Cardiac muscle cell (in vitro differentiated cells and primary cell): Measurements from ENCODE around the gene S1PR2. TPM values are rescaled to one million over a fixed set of nuclear protein-coding genes. Genes with fewer than 3 reads are reported as not detected.
A peak's percentile ranks its signal among the peaks of the same experiment; 100 is the strongest.

ENCODE experiments used
- DNase-seq, 2 donors: peaks; one replicate each; pipeline versions ENCODE4 v3.0.0 to v3.0.0-alpha.2; 2010 to 2017; ENCODE audit warnings: low read depth in 1 of 2, low spot score in 1 of 2
- H3K27ac ChIP-seq: fragments of 200-600 bp; sonication (generic); 2 replicates; pipeline ENCODE4 v1.5.1; 2016
- H3K27me3 ChIP-seq: fragments of 200-600 bp; sonication (generic); 2 replicates; pipeline ENCODE4 v1.6.0; 2016; ENCODE audit warnings: control low read depth
- H3K36me3 ChIP-seq: fragments of 200-600 bp; sonication (generic); 2 replicates; pipeline ENCODE4 v1.5.1; 2016; ENCODE audit warnings: control low read depth
- H3K4me1 ChIP-seq: fragments of 200-600 bp; sonication (generic); 2 replicates; pipeline ENCODE4 v1.8.1; 2017; ENCODE audit warnings: low read depth, mild to moderate bottlenecking, mixed run types
- H3K4me3 ChIP-seq: fragments of 200-600 bp; sonication (generic); 2 replicates; pipeline ENCODE4 v1.5.1; 2016; ENCODE audit warnings: mild to moderate bottlenecking
- H3K9me3 ChIP-seq: fragments of 200-600 bp; sonication (generic); 2 replicates; pipeline ENCODE4 v1.5.1; 2017; ENCODE audit warnings: low read depth, mild to moderate bottlenecking, control low read depth
- polyA plus RNA-seq: library from polyadenylated mRNA; unstranded; fragments of >200 nt; fragmentation: Nextera tagmentation; extraction: Ambion mirVana; gene quantifications from 2 replicates; pipeline ENCODE4 v1.2.1, GENCODE V29; 2016
- total RNA-seq: library from RNA; depleted of rRNA; stranded (reverse); fragments of >200 nt; gene quantifications from 2 replicates; pipeline ENCODE4 v1.2.3, GENCODE V29; 2016
- TF ChIP-seq, protein P1 (sequence below): IDR thresholded peaks from 2 replicates; pipeline ENCODE4 v1.5.1; 2012; ENCODE audit warnings: low read depth, mild to moderate bottlenecking, low read length

S1PR2 gene
- total and polyA plus RNA-seq, 2 experiments from 2014 or later, result 1.8 to 5.7 TPM

DNA sequence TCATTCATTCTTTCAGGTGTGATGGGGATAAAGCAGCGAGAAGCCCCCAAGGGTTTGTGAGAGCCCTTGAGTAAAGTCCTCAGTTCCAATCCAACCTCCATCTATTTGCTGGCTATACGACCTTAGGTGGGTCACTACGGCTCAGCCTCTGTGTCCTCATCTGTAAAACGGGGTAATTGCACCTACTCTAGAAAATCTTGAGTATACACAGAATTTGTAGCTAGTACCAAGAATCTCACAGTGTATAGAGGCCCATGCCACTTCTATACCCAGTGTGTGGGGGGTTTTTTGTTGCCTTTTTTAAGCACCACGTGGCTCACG is 36.0 kb downstream of the S1PR2 start:
- no peaks in the 10 kb centered on the region for H3K27me3 ChIP-seq
- H3K4me3 ChIP-seq, result peak overlapping the region; percentile 84
- TF ChIP-seq, protein P1, sequence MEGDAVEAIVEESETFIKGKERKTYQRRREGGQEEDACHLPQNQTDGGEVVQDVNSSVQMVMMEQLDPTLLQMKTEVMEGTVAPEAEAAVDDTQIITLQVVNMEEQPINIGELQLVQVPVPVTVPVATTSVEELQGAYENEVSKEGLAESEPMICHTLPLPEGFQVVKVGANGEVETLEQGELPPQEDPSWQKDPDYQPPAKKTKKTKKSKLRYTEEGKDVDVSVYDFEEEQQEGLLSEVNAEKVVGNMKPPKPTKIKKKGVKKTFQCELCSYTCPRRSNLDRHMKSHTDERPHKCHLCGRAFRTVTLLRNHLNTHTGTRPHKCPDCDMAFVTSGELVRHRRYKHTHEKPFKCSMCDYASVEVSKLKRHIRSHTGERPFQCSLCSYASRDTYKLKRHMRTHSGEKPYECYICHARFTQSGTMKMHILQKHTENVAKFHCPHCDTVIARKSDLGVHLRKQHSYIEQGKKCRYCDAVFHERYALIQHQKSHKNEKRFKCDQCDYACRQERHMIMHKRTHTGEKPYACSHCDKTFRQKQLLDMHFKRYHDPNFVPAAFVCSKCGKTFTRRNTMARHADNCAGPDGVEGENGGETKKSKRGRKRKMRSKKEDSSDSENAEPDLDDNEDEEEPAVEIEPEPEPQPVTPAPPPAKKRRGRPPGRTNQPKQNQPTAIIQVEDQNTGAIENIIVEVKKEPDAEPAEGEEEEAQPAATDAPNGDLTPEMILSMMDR, result no peak
- H3K9me3 ChIP-seq, result no peaks in the 10 kb centered on the region
- DNase-seq, result no peak
- peaks cover 3% of the 10 kb centered on the region for H3K4me1 ChIP-seq
- H3K36me3 ChIP-seq, result no peaks in the 10 kb centered on the region
- H3K27ac ChIP-seq, result no peak overlapping the region

DNA sequence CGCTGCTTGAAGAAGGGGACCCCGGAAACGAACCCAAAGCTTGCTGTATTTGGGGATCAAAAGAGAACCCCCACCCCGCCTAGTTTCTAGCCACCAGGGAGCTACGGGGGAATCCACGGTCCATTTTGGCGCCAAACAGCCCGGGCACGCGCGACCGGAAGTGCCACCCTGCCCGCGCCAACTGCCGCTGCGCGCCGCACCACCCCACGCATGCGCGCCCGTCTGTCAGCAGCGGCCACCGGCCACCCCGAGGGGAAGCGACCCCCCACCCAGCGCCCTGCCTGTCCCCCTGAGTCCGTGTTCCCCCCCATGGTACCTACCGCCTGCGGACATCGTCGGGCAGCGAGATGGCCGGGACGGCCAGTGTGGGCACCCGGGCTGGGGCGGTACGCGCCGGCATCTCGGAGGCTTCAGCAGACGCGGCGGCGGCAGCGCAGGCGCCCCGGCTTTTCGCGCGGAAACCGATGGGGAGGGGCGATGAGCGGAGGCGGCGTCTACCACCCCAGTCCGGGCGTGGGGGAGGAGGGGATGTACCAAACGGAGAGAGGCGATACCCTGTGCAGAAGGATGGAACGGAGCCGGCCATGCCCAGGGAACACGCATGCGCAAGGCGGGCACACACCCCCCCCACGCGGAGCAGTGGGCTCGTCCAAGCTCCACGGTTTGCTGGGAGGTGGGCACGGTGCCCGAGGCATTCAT is 36.5 kb downstream of the S1PR2 start, which contains the start of gene DNMT1:
DNMT1 (minus strand) TSS at position 454 of the 699 bp plus-strand sequence; CDS start at position 400, 54 bp downstream.
- peak within 1 kb of the TSS; percentile 49 for H3K27ac ChIP-seq

DNA sequence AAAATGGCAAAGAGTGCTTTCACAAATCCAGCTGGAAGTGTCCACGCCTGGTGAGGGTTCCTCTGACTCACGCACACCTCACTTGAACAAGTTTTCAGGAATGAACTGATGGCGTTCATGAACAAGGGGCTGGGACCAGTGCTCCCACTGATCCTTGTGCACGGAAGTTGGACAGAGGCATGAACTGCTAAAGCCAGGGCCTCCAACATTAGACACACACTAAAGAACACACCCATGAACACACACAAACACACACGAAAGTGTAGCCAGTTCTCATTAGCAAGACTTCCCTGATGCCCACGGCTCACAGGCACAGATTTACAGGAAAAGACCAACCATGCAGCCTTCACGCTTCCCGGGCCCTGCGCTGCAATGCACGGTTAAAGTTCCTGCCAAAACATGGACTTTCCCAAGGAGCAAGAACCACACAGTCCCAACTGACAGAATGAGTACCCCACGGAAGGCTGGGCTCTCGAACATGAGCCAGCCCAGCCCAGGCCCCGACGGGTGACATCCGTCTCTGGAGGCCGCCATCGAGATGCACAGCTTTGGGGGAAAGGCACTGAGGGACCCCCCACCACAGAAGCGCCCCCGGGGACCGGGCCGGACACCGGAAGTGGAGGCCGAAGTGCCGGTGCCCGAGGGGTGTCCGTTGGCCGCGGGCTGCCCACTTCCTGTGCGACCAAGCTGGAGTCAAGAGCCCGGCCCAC is 37.2 kb downstream of the S1PR2 start:
- DNase-seq, result peak in 1 of 2 donors; percentile 35

More for the DNA sequence above, 36.5 kb downstream of the S1PR2 start, which contains the start of gene DNMT1:
- Histone ChIP-seq H3K4me3 (peak within 1 kb of the TSS; percentile 84), H3K27me3 (no peaks in the 10 kb centered on the region), H3K4me1 (peaks cover 3% of the 10 kb centered on the region), H3K9me3 (no peaks in the 10 kb centered on the region), H3K36me3 (no peaks in the 10 kb centered on the region)
- TF ChIP-seq, protein P1, result no peak
- peak; percentile 97 to 98 for DNase-seq

GRCh38 chr19:10192922-10193321 is 38.2 kb downstream of the S1PR2 start:
- DNase-seq, result no peak
- Histone ChIP-seq H3K4me3 (no peak overlapping the region), H3K27me3 (no peaks in the 10 kb centered on the region), H3K4me1 (peaks cover 3% of the 10 kb centered on the region), H3K36me3 (no peaks in the 10 kb centered on the region), H3K27ac (no peak overlapping the region), H3K9me3 (no peaks in the 10 kb centered on the region)
- TF ChIP-seq, protein P1, result no peak

More for the DNA sequence above, 37.2 kb downstream of the S1PR2 start:
- Histone ChIP-seq H3K9me3 (no peaks in the 10 kb centered on the region), H3K4me1 (peaks cover 3% of the 10 kb centered on the region), H3K27ac (peak overlapping the region; percentile 49), H3K27me3 (no peaks in the 10 kb centered on the region), H3K36me3 (no peaks in the 10 kb centered on the region), H3K4me3 (peak overlapping the region; percentile 84)
- TF ChIP-seq, protein P1, result no peak

DNA sequence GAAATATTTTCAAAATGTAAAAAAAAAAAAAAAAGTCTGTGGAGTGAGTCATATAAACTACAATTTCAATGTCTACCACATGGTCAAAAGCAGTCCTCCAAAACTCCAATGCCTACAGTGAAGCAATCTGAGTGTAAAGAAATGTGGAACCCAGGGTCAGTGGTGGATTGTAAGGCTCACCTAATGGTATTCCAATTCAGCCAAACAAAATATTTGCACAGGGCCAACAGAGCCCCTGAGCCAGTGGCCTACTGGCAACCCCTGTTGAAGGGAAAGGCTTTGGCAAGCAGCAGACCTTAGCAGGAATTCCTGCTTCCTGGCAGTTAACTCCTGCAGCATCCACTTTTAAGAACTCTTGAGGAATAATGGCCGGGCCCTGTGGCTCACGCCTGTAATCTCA is 39.8 kb downstream of the S1PR2 start:
- DNase-seq, result peak in 1 of 2 donors; percentile 75
- Histone ChIP-seq H3K4me3 (no peak overlapping the region), H3K4me1 (peaks cover 3% of the 10 kb centered on the region), H3K27ac (no peak overlapping the region), H3K27me3 (no peaks in the 10 kb centered on the region), H3K9me3 (no peaks in the 10 kb centered on the region), H3K36me3 (no peaks in the 10 kb centered on the region)
- TF ChIP-seq, protein P1, result no peak
